ENCODE results near the gene CADM2. TPM values are rescaled to one million over a fixed set of nuclear protein-coding genes. Genes with fewer than 3 reads are reported as not detected.

Gene CADM2
- total and polyA plus RNA-seq, 9 donors, result 1.8 to 4.5 (median 3.5) TPM

GRCh38 chr3:85592256-85592655 lies 633.5 kb downstream of the CADM2 start:
- Histone ChIP-seq H3K4me3 (ENCODE audit: low read length) (no peak overlapping the region), H3K27me3 (ENCODE audit: control insufficient read depth, insufficient read depth, low read length) (no peaks in the 10 kb centered on the region), H3K9me3 (replicated peaks; ENCODE audit: control insufficient read depth, low read depth, low read length) (no peaks in the 10 kb centered on the region), H3K36me3 (ENCODE audit: control insufficient read depth, insufficient read depth, low read length) (no peaks in the 10 kb centered on the region), H3K27ac (ENCODE audit: low read length) (no peak overlapping the region), H3K4me1 (ENCODE audit: control insufficient read depth, insufficient read depth, low read length) (no peaks in the 10 kb centered on the region)
- no CpG with 5 or more reads among the region's 1 CpG for WGBS (ENCODE audit: insufficient coverage)
- no peak for DNase-seq

GRCh38 chr3:85594676-85595075 lies 635.9 kb downstream of the CADM2 start:
- peak; percentile 18 for DNase-seq
- no CpG with 5 or more reads among the region's 1 CpG for WGBS (ENCODE audit: insufficient coverage)
- H3K27ac ChIP-seq (ENCODE audit: low read length), result no peak overlapping the region

DNA sequence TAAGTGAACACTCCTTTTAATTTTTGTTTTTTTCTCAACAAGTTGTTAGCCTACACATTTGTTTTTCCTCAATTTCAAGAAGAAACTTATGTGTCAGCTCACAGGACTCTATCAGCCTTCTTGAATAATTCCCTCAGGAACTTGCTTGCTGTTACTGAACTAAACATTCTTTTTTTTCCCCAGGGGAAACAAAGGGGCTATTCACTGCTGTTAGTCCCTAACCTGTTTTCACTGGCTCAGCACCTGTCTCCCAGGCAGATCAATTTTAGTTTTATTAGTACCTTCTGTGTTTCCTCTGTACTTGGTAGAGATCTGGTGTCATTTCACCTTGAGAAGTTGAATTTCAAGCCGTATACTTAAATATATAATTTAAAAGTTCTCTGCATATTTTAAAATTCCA lies 644.6 kb downstream of the CADM2 start:
- WGBS (ENCODE audit: insufficient coverage), result no CpG with 5 or more reads among the region's 1 CpG
- Histone ChIP-seq H3K4me1 (ENCODE audit: control insufficient read depth, insufficient read depth, low read length) (no peaks in the 10 kb centered on the region), H3K4me3 (ENCODE audit: low read length) (no peak overlapping the region), H3K27ac (ENCODE audit: low read length) (no peak overlapping the region), H3K36me3 (ENCODE audit: control insufficient read depth, insufficient read depth, low read length) (no peaks in the 10 kb centered on the region), H3K9me3 (replicated peaks; ENCODE audit: control insufficient read depth, low read depth, low read length) (no peaks in the 10 kb centered on the region), H3K27me3 (ENCODE audit: control insufficient read depth, insufficient read depth, low read length) (no peaks in the 10 kb centered on the region)
- DNase-seq, result no peak

More at GRCh38 chr3:85594676-85595075, 635.9 kb downstream of the CADM2 start:
- Histone ChIP-seq H3K4me3 (ENCODE audit: low read length) (no peak overlapping the region), H3K4me1 (ENCODE audit: control insufficient read depth, insufficient read depth, low read length) (no peaks in the 10 kb centered on the region), H3K27me3 (ENCODE audit: control insufficient read depth, insufficient read depth, low read length) (no peaks in the 10 kb centered on the region), H3K9me3 (replicated peaks; ENCODE audit: control insufficient read depth, low read depth, low read length) (no peaks in the 10 kb centered on the region), H3K36me3 (ENCODE audit: control insufficient read depth, insufficient read depth, low read length) (no peaks in the 10 kb centered on the region)

DNA sequence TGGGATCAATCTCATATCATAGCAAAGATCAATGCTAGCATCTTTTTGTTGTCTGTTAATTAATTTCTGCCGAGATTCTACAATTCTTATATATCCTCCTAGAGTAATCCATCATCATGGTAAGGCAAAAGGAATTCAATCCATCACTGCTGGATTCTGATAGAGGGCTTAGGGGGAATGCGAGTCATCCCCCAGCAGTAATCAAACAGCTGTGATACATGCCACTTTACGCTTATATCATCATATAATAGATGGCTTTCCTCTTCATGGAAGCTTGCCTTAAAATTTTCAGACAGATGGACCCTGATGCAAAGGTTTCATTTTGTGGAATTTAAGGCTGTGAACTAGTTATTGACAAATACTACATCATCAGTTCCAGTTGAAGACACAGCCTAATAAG lies 645.9 kb downstream of the CADM2 start:
- Histone ChIP-seq H3K9me3 (replicated peaks; ENCODE audit: control insufficient read depth, low read depth, low read length) (no peaks in the 10 kb centered on the region), H3K4me1 (ENCODE audit: control insufficient read depth, insufficient read depth, low read length) (no peaks in the 10 kb centered on the region), H3K27ac (ENCODE audit: low read length) (no peak overlapping the region), H3K27me3 (ENCODE audit: control insufficient read depth, insufficient read depth, low read length) (no peaks in the 10 kb centered on the region), H3K36me3 (ENCODE audit: control insufficient read depth, insufficient read depth, low read length) (no peaks in the 10 kb centered on the region), H3K4me3 (ENCODE audit: low read length) (no peak overlapping the region)
- no CpG with 5 or more reads among the region's 3 CpGs for WGBS (ENCODE audit: insufficient coverage)
- DNase-seq, result no peak

DNA sequence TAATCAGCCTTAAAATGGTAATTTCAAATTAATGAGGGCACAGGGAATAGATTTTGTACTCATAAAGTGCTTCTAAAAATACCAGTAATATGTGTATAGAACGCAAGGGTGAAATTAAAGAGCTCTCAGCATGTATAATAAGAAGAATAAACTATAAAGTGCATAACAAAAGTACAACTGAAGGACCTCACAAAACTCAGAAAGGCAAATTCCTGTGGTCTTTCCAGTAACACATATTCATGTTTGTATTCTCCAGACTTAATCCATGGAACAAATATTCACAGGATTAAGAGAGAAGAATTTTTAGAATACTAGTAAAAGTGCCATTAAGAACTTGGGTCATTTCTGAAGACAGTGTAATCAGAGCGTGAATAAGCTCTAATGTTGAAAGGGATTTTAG lies 646.3 kb downstream of the CADM2 start:
- no peak for DNase-seq
- H3K36me3 ChIP-seq (ENCODE audit: control insufficient read depth, insufficient read depth, low read length), result no peaks in the 10 kb centered on the region
- no peaks in the 10 kb centered on the region for H3K27me3 ChIP-seq (ENCODE audit: control insufficient read depth, insufficient read depth, low read length)
- H3K4me1 ChIP-seq (ENCODE audit: control insufficient read depth, insufficient read depth, low read length), result no peaks in the 10 kb centered on the region
- no CpG with 5 or more reads among the region's 2 CpGs for WGBS (ENCODE audit: insufficient coverage)
- no peak overlapping the region for H3K27ac ChIP-seq (ENCODE audit: low read length)
- H3K4me3 ChIP-seq (ENCODE audit: low read length), result no peak overlapping the region
- no peaks in the 10 kb centered on the region for H3K9me3 ChIP-seq (replicated peaks; ENCODE audit: control insufficient read depth, low read depth, low read length)

DNA sequence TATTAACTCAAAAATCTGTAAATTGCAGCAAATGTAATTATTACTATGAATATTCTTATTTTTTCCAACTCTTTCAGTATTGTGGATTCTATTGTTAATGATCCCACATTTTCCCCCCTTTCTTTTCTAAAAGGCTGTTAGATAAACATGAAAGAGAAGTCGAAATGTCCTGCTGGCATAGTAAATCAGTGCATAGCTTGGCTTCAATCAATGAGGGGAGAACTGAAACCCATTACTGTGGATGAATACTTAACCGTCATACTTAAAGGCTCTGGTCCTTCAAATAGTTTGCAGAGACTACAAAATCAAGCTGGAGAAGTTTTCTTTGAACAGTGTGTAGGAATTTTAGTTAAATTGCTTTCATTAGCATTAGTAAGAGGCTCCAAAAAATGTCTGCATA lies 667.9 kb downstream of the CADM2 start:
- no CpG with 5 or more reads among the region's 2 CpGs for WGBS (ENCODE audit: insufficient coverage)
- no peaks in the 10 kb centered on the region for H3K27me3 ChIP-seq (ENCODE audit: control insufficient read depth, insufficient read depth, low read length)
- no peaks in the 10 kb centered on the region for H3K9me3 ChIP-seq (replicated peaks; ENCODE audit: control insufficient read depth, low read depth, low read length)
- no peak overlapping the region for H3K4me3 ChIP-seq (ENCODE audit: low read length)
- no peaks in the 10 kb centered on the region for H3K4me1 ChIP-seq (ENCODE audit: control insufficient read depth, insufficient read depth, low read length)
- no peak overlapping the region for H3K27ac ChIP-seq (ENCODE audit: low read length)
- no peaks in the 10 kb centered on the region for H3K36me3 ChIP-seq (ENCODE audit: control insufficient read depth, insufficient read depth, low read length)
- DNase-seq, result no peak

- Histone ChIP-seq H3K4me3 (ENCODE audit: low read length) (no peak overlapping the region), H3K36me3 (ENCODE audit: control insufficient read depth, insufficient read depth, low read length) (no peaks in the 10 kb centered on the region), H3K27me3 (ENCODE audit: control insufficient read depth, insufficient read depth, low read length) (no peaks in the 10 kb centered on the region), H3K4me1 (ENCODE audit: control insufficient read depth, insufficient read depth, low read length) (no peaks in the 10 kb centered on the region), H3K27ac (ENCODE audit: low read length) (no peak overlapping the region), H3K9me3 (replicated peaks; ENCODE audit: control insufficient read depth, low read depth, low read length) (no peaks in the 10 kb centered on the region)
- no CpG with 5 or more reads among the region's 5 CpGs for WGBS (ENCODE audit: insufficient coverage)
- DNase-seq, result no peak
These were observed 669.1 kb downstream of the CADM2 start for GRCh38 chr3:85627932-85628331.

GRCh38 chr3:85631070-85631469 lies 672.3 kb downstream of the CADM2 start:
- 57% methylated on average over 1 of the region's 1 CpG for WGBS (ENCODE audit: insufficient coverage)

GRCh38 chr3:85632921-85633320 lies 674.1 kb downstream of the CADM2 start:
- Histone ChIP-seq H3K4me1 (ENCODE audit: control insufficient read depth, insufficient read depth, low read length) (no peaks in the 10 kb centered on the region), H3K27ac (ENCODE audit: low read length) (no peak overlapping the region), H3K9me3 (replicated peaks; ENCODE audit: control insufficient read depth, low read depth, low read length) (no peaks in the 10 kb centered on the region), H3K36me3 (ENCODE audit: control insufficient read depth, insufficient read depth, low read length) (no peaks in the 10 kb centered on the region), H3K27me3 (ENCODE audit: control insufficient read depth, insufficient read depth, low read length) (no peaks in the 10 kb centered on the region), H3K4me3 (ENCODE audit: low read length) (no peak overlapping the region)
- WGBS (ENCODE audit: insufficient coverage), result no CpG with 5 or more reads among the region's 4 CpGs
- DNase-seq, result no peak

More at GRCh38 chr3:85631070-85631469, 672.3 kb downstream of the CADM2 start:
- no peak for DNase-seq
- Histone ChIP-seq H3K36me3 (ENCODE audit: control insufficient read depth, insufficient read depth, low read length) (no peaks in the 10 kb centered on the region), H3K4me1 (ENCODE audit: control insufficient read depth, insufficient read depth, low read length) (no peaks in the 10 kb centered on the region), H3K27me3 (ENCODE audit: control insufficient read depth, insufficient read depth, low read length) (no peaks in the 10 kb centered on the region), H3K4me3 (ENCODE audit: low read length) (no peak overlapping the region), H3K9me3 (replicated peaks; ENCODE audit: control insufficient read depth, low read depth, low read length) (no peaks in the 10 kb centered on the region), H3K27ac (ENCODE audit: low read length) (no peak overlapping the region)

DNA sequence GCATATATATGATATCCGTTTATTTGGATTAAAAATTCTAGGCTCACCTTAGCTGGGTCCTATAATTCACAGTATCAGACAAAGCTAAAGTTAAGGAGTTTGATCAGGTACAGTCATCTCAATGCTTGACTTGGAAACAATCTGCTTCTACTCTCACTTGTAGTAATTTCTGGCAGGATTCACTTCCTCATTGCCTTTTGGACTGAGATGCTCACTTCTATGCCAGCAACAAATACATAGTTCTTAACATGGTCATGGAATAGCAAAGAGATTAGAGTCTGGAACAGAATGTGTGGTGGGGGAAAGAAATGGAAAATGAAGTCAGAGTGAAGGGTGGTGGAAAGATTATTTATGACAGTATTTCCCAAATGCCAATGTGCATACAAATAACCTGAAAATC lies 693.6 kb downstream of the CADM2 start:
- Histone ChIP-seq H3K4me1 (ENCODE audit: control insufficient read depth, insufficient read depth, low read length) (no peaks in the 10 kb centered on the region), H3K36me3 (ENCODE audit: control insufficient read depth, insufficient read depth, low read length) (no peaks in the 10 kb centered on the region), H3K27me3 (ENCODE audit: control insufficient read depth, insufficient read depth, low read length) (no peaks in the 10 kb centered on the region), H3K4me3 (ENCODE audit: low read length) (no peak overlapping the region), H3K27ac (ENCODE audit: low read length) (no peak overlapping the region), H3K9me3 (replicated peaks; ENCODE audit: control insufficient read depth, low read depth, low read length) (no peaks in the 10 kb centered on the region)
- DNase-seq, result peak; percentile 48
- no CpG with 5 or more reads among the region's 1 CpG for WGBS (ENCODE audit: insufficient coverage)

- no peak for DNase-seq
- no CpG with 5 or more reads among the region's 2 CpGs for WGBS (ENCODE audit: insufficient coverage)
- H3K9me3 ChIP-seq (replicated peaks; ENCODE audit: control insufficient read depth, low read depth, low read length), result no peaks in the 10 kb centered on the region
- no peaks in the 10 kb centered on the region for H3K27me3 ChIP-seq (ENCODE audit: control insufficient read depth, insufficient read depth, low read length)
- H3K27ac ChIP-seq (ENCODE audit: low read length), result no peak overlapping the region
- H3K4me3 ChIP-seq (ENCODE audit: low read length), result no peak overlapping the region
- no peaks in the 10 kb centered on the region for H3K36me3 ChIP-seq (ENCODE audit: control insufficient read depth, insufficient read depth, low read length)
- no peaks in the 10 kb centered on the region for H3K4me1 ChIP-seq (ENCODE audit: control insufficient read depth, insufficient read depth, low read length)
These were observed 701.7 kb downstream of the CADM2 start for GRCh38 chr3:85660451-85660850.

Data from muscle of leg (tissue), 11 donors.